IPS-18c (cell line): Measurements from ENCODE around the gene MYBPC1.
"Not testable (repeated sequence)": the region's sequence is repeated elsewhere in the genome, so short reads cannot be mapped to it uniquely, and the experiment has no call there.

Source experiments
- H3K4me3 ChIP-seq: 2 replicates; pipeline ENCODE4 v1.7.0; 2013; ENCODE audit warnings: low read depth, mild to moderate bottlenecking, low read length, moderate library complexity; ENCODE audit not compliant: insufficient read depth
- H3K9me3 ChIP-seq: one replicate; pipeline ENCODE4 v1.6.1; 2013; ENCODE audit warnings: mild to moderate bottlenecking, low read length, moderate library complexity; ENCODE audit not compliant: control insufficient read depth, insufficient read depth

The MYBPC1 gene

GRCh38 chr12:101734482-101734881, 139.7 kb downstream of the MYBPC1 start:
- H3K4me3 ChIP-seq, H3K9me3 ChIP-seq: not testable (repeated sequence)
